ENCODE results near the gene DDX31. TPM values are rescaled to one million over a fixed set of nuclear protein-coding genes. Genes with fewer than 3 reads are reported as not detected.

The DDX31 gene
- total RNA-seq, 1 experiment from 2014 or later, result 28.4 TPM

DNA sequence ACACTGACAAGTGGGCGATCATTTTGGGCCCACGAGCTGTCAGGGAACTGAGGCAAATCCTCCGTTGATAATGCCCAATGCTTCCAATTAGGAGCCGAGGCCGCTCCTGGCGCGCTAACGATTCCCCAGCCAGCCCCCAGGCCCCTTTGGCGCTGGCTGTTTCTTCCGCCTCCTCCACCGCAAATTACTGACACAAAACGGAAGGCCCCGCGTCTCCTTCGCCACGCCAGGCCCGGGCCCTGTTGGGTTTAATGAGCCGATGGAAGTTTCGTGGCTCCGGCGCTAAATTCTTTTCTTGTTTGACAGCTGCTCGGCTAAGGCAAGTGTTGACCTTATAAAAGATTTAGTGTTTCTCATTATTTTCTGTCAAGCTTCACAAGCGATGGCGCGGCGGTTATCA, 113.1 kb downstream of the DDX31 start:
- TF ChIP-seq CTCF (conservative IDR thresholded peaks at IDR 0.05), result no peak
- Histone ChIP-seq H3K14ac (ENCODE audit: insufficient read depth, low read length) (no peak overlapping the region), H4K91ac (ENCODE audit: insufficient read length, low read depth, low read length) (no peak overlapping the region), H3K9ac (ENCODE audit: extremely low read depth, insufficient read length, low read length) (no peak overlapping the region), H3K4ac (ENCODE audit: low read depth, low read length) (no peak overlapping the region), H2BK120ac (ENCODE audit: low read depth, low read length, poor library complexity, severe bottlenecking) (no peak overlapping the region), H3K9me3 (ENCODE audit: control insufficient read depth, low read depth, low read length) (no peaks in the 10 kb centered on the region), H3K79me1 (ENCODE audit: insufficient read depth, low read depth, low read length, poor library complexity, severe bottlenecking) (no peaks in the 10 kb centered on the region), H3K79me2 (ENCODE audit: insufficient read depth, low read length) (no peaks in the 10 kb centered on the region), H3K56ac (ENCODE audit: insufficient read length, low read depth, low read length) (no peak overlapping the region), H4K8ac (replicated peaks; ENCODE audit: insufficient read length, low read depth, low read length) (no peak overlapping the region), H3T11ph (ENCODE audit: low read length) (no peak overlapping the region), H3K27ac (ENCODE audit: insufficient read length, low read depth, low read length) (no peak overlapping the region), H2BK15ac (ENCODE audit: low read depth, low read length) (no peak overlapping the region), H3K23ac (ENCODE audit: insufficient read length, low read depth, low read length) (no peak overlapping the region), H2AK5ac (ENCODE audit: insufficient read length, low read length) (no peak overlapping the region), H4K5ac (ENCODE audit: insufficient read length, low read depth, low read length) (no peak overlapping the region), H4K20me1 (ENCODE audit: control insufficient read depth, insufficient read depth, insufficient read length) (no peaks in the 10 kb centered on the region), H3K18ac (ENCODE audit: insufficient read length, low read depth, low read length) (no peak overlapping the region), H2AFZ (ENCODE audit: low read length) (no peak overlapping the region), H3K23me2 (ENCODE audit: insufficient read length, low read depth, low read length, poor library complexity, severe bottlenecking) (no peaks in the 10 kb centered on the region), H3K27me3 (ENCODE audit: insufficient read depth, low read length) (no peaks in the 10 kb centered on the region), H3K4me1 (ENCODE audit: insufficient read depth, low read length) (no peaks in the 10 kb centered on the region; the same call in 1 of the 2 replicates), H3K4me2 (ENCODE audit: insufficient read depth, insufficient read length, low read length) (no peak overlapping the region), H2BK20ac (ENCODE audit: low read depth, low read length, poor library complexity, severe bottlenecking) (no peak overlapping the region), H2BK5ac (ENCODE audit: insufficient read length, low read length) (no peak overlapping the region), H2BK12ac (ENCODE audit: insufficient read length, low read depth, low read length) (no peak overlapping the region)
- peaks cover 9 to 33% of the 10 kb centered on the region in 2 experiments for H3K4me1 Mint-ChIP-seq
- H3K4me3 Mint-ChIP-seq, result no peak overlapping the region
- no CpG with 5 or more reads among the region's 26 CpGs for WGBS (ENCODE audit: extremely low coverage, insufficient read length, low lambda C conversion rate)
- H3K9me3 Mint-ChIP-seq, result peaks cover 9 to 10% of the 10 kb centered on the region in 2 experiments
- H3K36me3 Mint-ChIP-seq (ENCODE audit: insufficient read depth in 1 of 3, low read depth in 3 of 3), result peaks cover 0 to 8% (median 6%) of the 10 kb centered on the region in 3 experiments; a peak in 6 of 7 replicates
- peaks cover 14% of the 10 kb centered on the region for H3K27me3 Mint-ChIP-seq (ENCODE audit: low read depth)
- no peak for DNase-seq
- H3K27ac Mint-ChIP-seq, result no peak overlapping the region
